GM23338 (cell line): ENCODE data around the gene TMEM144. TPM values are rescaled to one million over a fixed set of nuclear protein-coding genes. Genes with fewer than 3 reads are reported as not detected.

Source experiments
- ATAC-seq: fragments of 200-7000 bp; cut with Tn5 transposase; 3 replicates; pipeline ENCODE4 v1.9.1; 2020
- DNase-seq: peaks from one replicate; pipeline ENCODE4 v3.0.0-alpha.2; 2015; ENCODE audit warnings: low spot score
- H2AFZ ChIP-seq: fragments of 200-600 bp; sonication (generic); 2 replicates; pipeline ENCODE4 v1.8.0; 2016; ENCODE audit warnings: antibody characterized with exemption, mild to moderate bottlenecking, moderate library complexity
- H3F3A ChIP-seq: fragments of 200-600 bp; sonication (generic); replicated peaks from 2 replicates; pipeline ENCODE4 v1.8.0; 2017; ENCODE audit warnings: antibody characterized with exemption, mixed run types, low read depth
- H3K27ac ChIP-seq: fragments of 200-600 bp; sonication (generic); 2 replicates; pipeline ENCODE4 v1.6.1; 2016; ENCODE audit warnings: low read depth
- H3K27me3 ChIP-seq: fragments of 200-600 bp; sonication (generic); 2 replicates; pipeline ENCODE4 v1.8.0; 2016; ENCODE audit warnings: mild to moderate bottlenecking, mixed run types, moderate library complexity; ENCODE audit not compliant: insufficient read depth
- H3K36me3 ChIP-seq: fragments of 200-600 bp; sonication (generic); 2 replicates; pipeline ENCODE4 v1.8.0; 2016; ENCODE audit warnings: mild to moderate bottlenecking; ENCODE audit not compliant: insufficient read depth
- H3K4me1 ChIP-seq: fragments of 200-600 bp; sonication (generic); 2 replicates; pipeline ENCODE4 v1.8.0; 2016; ENCODE audit warnings: mild to moderate bottlenecking, moderate library complexity; ENCODE audit not compliant: insufficient read depth
- H3K4me2 ChIP-seq: fragments of 200-600 bp; sonication (generic); 2 replicates; pipeline ENCODE4 v1.7.1; 2017; ENCODE audit warnings: mixed run types
- H3K4me3 ChIP-seq: fragments of 200-600 bp; sonication (generic); 2 replicates; pipeline ENCODE4 v1.6.1; 2016; ENCODE audit warnings: mixed run types
- H3K79me2 ChIP-seq: fragments of 200-600 bp; sonication (generic); replicated peaks from 2 replicates; pipeline ENCODE4 v1.8.0; 2017; ENCODE audit warnings: mild to moderate bottlenecking; ENCODE audit not compliant: insufficient read depth
- H3K9me2 ChIP-seq: fragments of 200-600 bp; sonication (generic); 2 replicates; pipeline ENCODE4 v1.8.0; 2017; ENCODE audit not compliant: insufficient read depth
- H4K20me1 ChIP-seq: fragments of 200-600 bp; sonication (generic); replicated peaks from 2 replicates; pipeline ENCODE4 v1.8.0; 2017; ENCODE audit warnings: mild to moderate bottlenecking; ENCODE audit not compliant: insufficient read depth
- H3K27ac Mint-ChIP-seq: 2 replicates; pipeline ENCODE4 v1.8.0; 2020; ENCODE audit warnings: inconsistent platforms, mild to moderate bottlenecking, moderate library complexity, mixed read lengths
- H3K27me3 Mint-ChIP-seq: 3 replicates; pipeline ENCODE4 v1.8.0; 2022; ENCODE audit warnings: low read depth, mild to moderate bottlenecking, moderate library complexity, mixed read lengths, inconsistent platforms; ENCODE audit not compliant: insufficient read depth, poor library complexity
- H3K36me3 Mint-ChIP-seq: 3 replicates; pipeline ENCODE4 v1.8.0; 2021; ENCODE audit warnings: low read depth, mild to moderate bottlenecking, inconsistent platforms, moderate library complexity, mixed read lengths
- H3K4me1 Mint-ChIP-seq: 3 replicates; pipeline ENCODE4 v1.8.0; 2020; ENCODE audit warnings: mild to moderate bottlenecking, inconsistent platforms, mixed read lengths
- H3K4me3 Mint-ChIP-seq: 3 replicates; pipeline ENCODE4 v1.8.0; 2021; ENCODE audit warnings: moderate library complexity, mild to moderate bottlenecking, inconsistent platforms, mixed read lengths
- H3K9me3 Mint-ChIP-seq: 3 replicates; pipeline ENCODE4 v1.8.0; 2020; ENCODE audit warnings: moderate library complexity, mild to moderate bottlenecking, inconsistent platforms, mixed read lengths
- CTCF ChIP-seq, 2 experiments: fragments of 200-600 bp in 1 of 2; sonication (generic) in 1 of 2; conservative IDR thresholded peaks; 2 replicates each; pipeline versions ENCODE4 v1.5.1 to v1.6.1; 2016 to 2017; ENCODE audit warnings: antibody characterized with exemption in 2 of 2, low read depth in 2 of 2, mild to moderate bottlenecking in 2 of 2, moderate library complexity in 1 of 2
- EZH2 ChIP-seq: fragments of 200-600 bp; sonication (generic); IDR thresholded peaks from one replicate; pipeline ENCODE4 v1.8.0; 2017; ENCODE audit warnings: antibody characterized with exemption, mild to moderate bottlenecking, low read depth; ENCODE audit not compliant: unreplicated experiment
- EZH2phosphoT487 ChIP-seq: fragments of 200-600 bp; sonication (generic); IDR thresholded peaks from one replicate; pipeline ENCODE4 v1.8.1; 2018; ENCODE audit warnings: antibody characterized with exemption; ENCODE audit not compliant: unreplicated experiment
- JUNB ChIP-seq: IDR thresholded peaks from one replicate; pipeline ENCODE4 v1.6.1; 2016; ENCODE audit warnings: antibody characterized with exemption; ENCODE audit not compliant: unreplicated experiment
- NANOG ChIP-seq: IDR thresholded peaks from 2 replicates; pipeline ENCODE4 v1.6.1; 2016; ENCODE audit warnings: antibody characterized with exemption, borderline replicate concordance
- POLR2AphosphoS5 ChIP-seq: IDR thresholded peaks from 2 replicates; pipeline ENCODE4 v1.6.1; 2016; ENCODE audit warnings: antibody characterized with exemption, low read depth
- ZNF114 ChIP-seq: fragments of 250-450 bp; sonication (Bioruptor Pico); IDR thresholded peaks from 2 replicates; pipeline ENCODE4 v1.5.0; 2020; ENCODE audit warnings: mild to moderate bottlenecking, moderate library complexity
- polyA plus RNA-seq: library from polyadenylated mRNA; unstranded; fragments of >200 nt; fragmentation: Nextera tagmentation; extraction: Ambion mirVana; gene quantifications from 2 replicates; pipeline ENCODE4 v1.2.1, GENCODE V29; 2016
- total RNA-seq: library from RNA; depleted of rRNA; stranded (reverse); fragments of >200 nt; shearing (Covaris generic); gene quantifications from 2 replicates; pipeline ENCODE4 v1.2.3, GENCODE V29; 2014
- TF ChIP-seq, protein P1 (sequence below): IDR thresholded peaks from one replicate; pipeline ENCODE4 v1.6.1; 2018; ENCODE audit warnings: antibody characterized with exemption; ENCODE audit not compliant: unreplicated experiment
- TF ChIP-seq, protein P2 (sequence below): IDR thresholded peaks from 2 replicates; pipeline ENCODE4 v1.6.1; 2016; ENCODE audit warnings: antibody characterized with exemption

Gene TMEM144
- total and polyA plus RNA-seq, 2 experiments from 2014 or later = 1.3 to 1.7 TPM

GRCh38 chr4:158176776-158177175 lies 33.5 kb upstream of the TMEM144 start:
- Mint-ChIP-seq H3K36me3 (no peaks in the 10 kb centered on the region), H3K27ac (no peak overlapping the region), H3K27me3 (peaks cover 1% of the 10 kb centered on the region), H3K4me3 (no peak overlapping the region), H3K9me3 (no peaks in the 10 kb centered on the region), H3K4me1 (peaks cover 10% of the 10 kb centered on the region)
- Histone ChIP-seq H3K4me3 (no peak overlapping the region), H2AFZ (no peak overlapping the region), H3F3A (no peaks in the 10 kb centered on the region), H4K20me1 (no peaks in the 10 kb centered on the region), H3K4me2 (no peak overlapping the region), H3K27me3 (no peaks in the 10 kb centered on the region), H3K79me2 (no peaks in the 10 kb centered on the region), H3K27ac (no peak overlapping the region), H3K36me3 (no peaks in the 10 kb centered on the region), H3K4me1 (no peaks in the 10 kb centered on the region), H3K9me2 (no peaks in the 10 kb centered on the region)
- ATAC-seq = no peak
- no peak for DNase-seq
- TF ChIP-seq EZH2 (no peak), NANOG (no peak)

DNA sequence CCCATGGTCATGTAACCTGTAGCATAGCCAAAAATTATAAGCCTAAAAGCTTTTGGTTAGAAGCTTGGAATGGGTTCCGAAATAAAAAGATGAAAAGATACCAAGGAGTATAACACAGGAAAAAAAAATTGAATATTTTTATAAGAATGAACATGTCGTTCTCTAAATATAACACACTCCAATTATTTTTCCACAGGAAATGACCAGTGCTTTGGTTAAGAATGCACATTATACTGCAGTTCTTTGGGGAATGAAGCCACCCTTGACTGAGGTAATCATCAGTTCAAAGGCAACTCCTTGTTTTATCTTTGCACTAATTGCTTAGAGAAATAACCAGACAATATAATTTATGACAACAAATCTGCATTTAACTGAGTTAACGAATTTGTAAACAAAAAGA lies 30.8 kb upstream of the TMEM144 start:
- no peak overlapping the region for H3K27ac Mint-ChIP-seq
- no peaks in the 10 kb centered on the region for H3K27me3 ChIP-seq
- no peaks in the 10 kb centered on the region for H3K9me2 ChIP-seq
- H3K4me3 Mint-ChIP-seq = no peak overlapping the region
- no peak overlapping the region for H3K4me2 ChIP-seq
- peaks cover 4% of the 10 kb centered on the region; the same call in 1 of the 3 replicates for H3K4me1 Mint-ChIP-seq
- no peaks in the 10 kb centered on the region for H3K36me3 ChIP-seq
- ATAC-seq (no peak), DNase-seq (no peak)
- no peaks in the 10 kb centered on the region for H3K79me2 ChIP-seq
- H3K36me3 Mint-ChIP-seq = no peaks in the 10 kb centered on the region
- no peaks in the 10 kb centered on the region for H3F3A ChIP-seq
- H3K4me1 ChIP-seq = no peaks in the 10 kb centered on the region
- H3K27me3 Mint-ChIP-seq = peaks cover 1% of the 10 kb centered on the region
- no peaks in the 10 kb centered on the region for H3K9me3 Mint-ChIP-seq
- H3K4me3 ChIP-seq = no peak overlapping the region
- H3K27ac ChIP-seq = no peak overlapping the region
- H4K20me1 ChIP-seq = no peaks in the 10 kb centered on the region
- no peak for TF ChIP-seq CTCF (conservative IDR thresholded peaks at IDR 0.05; ENCODE audit: low read depth in 2 of 2)
- TF ChIP-seq NANOG = no peak
- H2AFZ ChIP-seq = no peak overlapping the region

GRCh38 chr4:158181906-158182305 lies 28.4 kb upstream of the TMEM144 start:
- DNase-seq (no peak), ATAC-seq (no peak)
- H2AFZ ChIP-seq = peak overlapping the region; percentile 78; the same call in 1 of the 2 replicates
- H3K4me3 ChIP-seq = no peak overlapping the region
- H3K27ac ChIP-seq = no peak overlapping the region
- no peaks in the 10 kb centered on the region for H3K79me2 ChIP-seq
- Mint-ChIP-seq H3K9me3 (no peaks in the 10 kb centered on the region), H3K27ac (no peak overlapping the region; the same call in 1 of the 2 replicates), H3K4me1 (peaks cover 1% of the 10 kb centered on the region; the same call in 1 of the 3 replicates), H3K4me3 (no peak overlapping the region), H3K36me3 (no peaks in the 10 kb centered on the region), H3K27me3 (no peaks in the 10 kb centered on the region)
- H3K36me3 ChIP-seq = no peaks in the 10 kb centered on the region
- H3K4me1 ChIP-seq = no peaks in the 10 kb centered on the region
- H4K20me1 ChIP-seq = no peaks in the 10 kb centered on the region
- no peaks in the 10 kb centered on the region for H3K9me2 ChIP-seq
- no peaks in the 10 kb centered on the region for H3K27me3 ChIP-seq
- no peak overlapping the region for H3K4me2 ChIP-seq
- H3F3A ChIP-seq = no peaks in the 10 kb centered on the region
- TF ChIP-seq JUNB (no peak), POLR2AphosphoS5 (no peak), CTCF (conservative IDR thresholded peaks at IDR 0.05; ENCODE audit: low read depth in 2 of 2) (no peak), NANOG (no peak), EZH2 (no peak), EZH2phosphoT487 (no peak), ZNF114 (CRISPR knock-in tag) (no peak)
- TF ChIP-seq, protein P1, sequence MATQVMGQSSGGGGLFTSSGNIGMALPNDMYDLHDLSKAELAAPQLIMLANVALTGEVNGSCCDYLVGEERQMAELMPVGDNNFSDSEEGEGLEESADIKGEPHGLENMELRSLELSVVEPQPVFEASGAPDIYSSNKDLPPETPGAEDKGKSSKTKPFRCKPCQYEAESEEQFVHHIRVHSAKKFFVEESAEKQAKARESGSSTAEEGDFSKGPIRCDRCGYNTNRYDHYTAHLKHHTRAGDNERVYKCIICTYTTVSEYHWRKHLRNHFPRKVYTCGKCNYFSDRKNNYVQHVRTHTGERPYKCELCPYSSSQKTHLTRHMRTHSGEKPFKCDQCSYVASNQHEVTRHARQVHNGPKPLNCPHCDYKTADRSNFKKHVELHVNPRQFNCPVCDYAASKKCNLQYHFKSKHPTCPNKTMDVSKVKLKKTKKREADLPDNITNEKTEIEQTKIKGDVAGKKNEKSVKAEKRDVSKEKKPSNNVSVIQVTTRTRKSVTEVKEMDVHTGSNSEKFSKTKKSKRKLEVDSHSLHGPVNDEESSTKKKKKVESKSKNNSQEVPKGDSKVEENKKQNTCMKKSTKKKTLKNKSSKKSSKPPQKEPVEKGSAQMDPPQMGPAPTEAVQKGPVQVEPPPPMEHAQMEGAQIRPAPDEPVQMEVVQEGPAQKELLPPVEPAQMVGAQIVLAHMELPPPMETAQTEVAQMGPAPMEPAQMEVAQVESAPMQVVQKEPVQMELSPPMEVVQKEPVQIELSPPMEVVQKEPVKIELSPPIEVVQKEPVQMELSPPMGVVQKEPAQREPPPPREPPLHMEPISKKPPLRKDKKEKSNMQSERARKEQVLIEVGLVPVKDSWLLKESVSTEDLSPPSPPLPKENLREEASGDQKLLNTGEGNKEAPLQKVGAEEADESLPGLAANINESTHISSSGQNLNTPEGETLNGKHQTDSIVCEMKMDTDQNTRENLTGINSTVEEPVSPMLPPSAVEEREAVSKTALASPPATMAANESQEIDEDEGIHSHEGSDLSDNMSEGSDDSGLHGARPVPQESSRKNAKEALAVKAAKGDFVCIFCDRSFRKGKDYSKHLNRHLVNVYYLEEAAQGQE = no peak
- TF ChIP-seq, protein P2, sequence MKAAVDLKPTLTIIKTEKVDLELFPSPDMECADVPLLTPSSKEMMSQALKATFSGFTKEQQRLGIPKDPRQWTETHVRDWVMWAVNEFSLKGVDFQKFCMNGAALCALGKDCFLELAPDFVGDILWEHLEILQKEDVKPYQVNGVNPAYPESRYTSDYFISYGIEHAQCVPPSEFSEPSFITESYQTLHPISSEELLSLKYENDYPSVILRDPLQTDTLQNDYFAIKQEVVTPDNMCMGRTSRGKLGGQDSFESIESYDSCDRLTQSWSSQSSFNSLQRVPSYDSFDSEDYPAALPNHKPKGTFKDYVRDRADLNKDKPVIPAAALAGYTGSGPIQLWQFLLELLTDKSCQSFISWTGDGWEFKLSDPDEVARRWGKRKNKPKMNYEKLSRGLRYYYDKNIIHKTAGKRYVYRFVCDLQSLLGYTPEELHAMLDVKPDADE = no peak
